Psoas muscle (tissue), 8 donors: ENCODE measurements around the gene SP7. TPM values are rescaled to one million over a fixed set of nuclear protein-coding genes. Genes with fewer than 3 reads are reported as not detected.

Source experiments
- ATAC-seq, 4 donors: fragments of 200-7000 bp; cut with Tn5 transposase; one replicate each; pipeline ENCODE4 v1.9.1; 2020; ENCODE audit warnings: moderate library complexity in 3 of 4, mild to moderate bottlenecking in 2 of 4
- DNase-seq, 2 donors: peaks; one replicate each; pipeline ENCODE4 v3.0.0-alpha.2; 2020
- H3K27ac ChIP-seq: fragments of 200-600 bp; one replicate; pipeline ENCODE4 v1.8.0; 2022
- H3K27me3 ChIP-seq, 3 donors: fragments of 200-600 bp in 1 of 3; one replicate each; pipeline versions ENCODE4 v1.6.1 to v1.8.0; 2013 to 2022; ENCODE audit warnings: low read length in 2 of 3, mild to moderate bottlenecking in 2 of 3, moderate library complexity in 1 of 3; ENCODE audit not compliant: insufficient read depth in 3 of 3
- H3K36me3 ChIP-seq, 2 donors: fragments of 200-600 bp in 1 of 2; one replicate each; pipeline versions ENCODE4 v1.6.1 to v1.8.0; 2013 to 2022; ENCODE audit warnings: low read depth in 1 of 2, mild to moderate bottlenecking in 1 of 2, moderate library complexity in 1 of 2; ENCODE audit not compliant: insufficient read depth in 1 of 2
- H3K4me1 ChIP-seq: fragments of 200-600 bp; one replicate; pipeline ENCODE4 v1.8.0; 2022
- H3K4me3 ChIP-seq: fragments of 200-600 bp; one replicate; pipeline ENCODE4 v1.8.0; 2022; ENCODE audit warnings: mild to moderate bottlenecking
- H3K9me3 ChIP-seq: fragments of 200-600 bp; one replicate; pipeline ENCODE4 v1.8.0; 2022
- CTCF ChIP-seq: fragments of 200-600 bp; IDR thresholded peaks from one replicate; pipeline ENCODE4 v1.8.0; 2022; ENCODE audit warnings: antibody characterized with exemption
- WGBS, 3 donors: extraction: QIAGEN DNeasy Blood & Tissue Kit; methylation state at CpG; one replicate each; pipeline versions ENCODE4 v1.1.6 to v1.1.7; 2013; 5-methylcytosine and 5-hydroxymethylcytosine counted together
- intact Hi-C, 2 donors: fragments of 100-400 bp; cut with DNase I; formaldehyde crosslinking; loops; one replicate each; pipeline versions ENCODE4 v1.11.0 to v1.14.2; 2022
- polyA plus RNA-seq, 3 donors: library from polyadenylated mRNA; stranded (reverse); fragments of 200-250 nt; gene quantifications; one replicate each; pipeline ENCODE4 v1.2.3, GENCODE V29; 2013
- total RNA-seq, 4 donors: library from RNA; stranded (reverse); fragmentation: NEBNext Ultra II Directional in 2 of 4; extraction: Animal tissue kit (Norgen Biotek cat#: 25700) in 2 of 4; gene quantifications; one replicate each; pipeline versions ENCODE4 v1.2.1 to v1.2.4, GENCODE V29; 2021 to 2023
- donor health status: healthy with polysubstance abuse.
- donor health status: DM: no; HTN: no; CAD: no; lungs with moderate emphysema.
- donor health status: Bipolar disorder and iron deficiency.
- donor health status: healthy.
- donor health status: DM: yes; HTN: yes; CAD: no.
- donor health status: DM: no; HTN: no; CAD: no.
- donor health status: DM: no; HTN: no; CAD: no.
- donor health status: DM: yes; HTN: yes; CAD: no.

The SP7 gene
- total and polyA plus RNA-seq, 7 donors, result not detected

- TF ChIP-seq CTCF, result no peak
- Histone ChIP-seq H3K27me3 (no peaks in the 10 kb centered on the region), H3K9me3 (no peaks in the 10 kb centered on the region), H3K4me3 (peak overlapping the region; percentile 88), H3K27ac (peak overlapping the region; percentile 95), H3K36me3 (no peaks in the 10 kb centered on the region), H3K4me1 (peaks cover 18% of the 10 kb centered on the region)
- ATAC-seq (peak in 3 of 4 donors; percentile 39 to 54 (median 42)), DNase-seq (peak; percentile 53 to 74)
- intact Hi-C loops, result loop anchor here in 1 of 2 donors (2.0 kb wide), 2 partner anchors 19 to 175 kb away; partner anchors contain the start of gene TARBP2
- WGBS, 3 donors, result 0 to 1% (median 1%) methylated on average over 34 to 50 of the region's 50 CpGs
Measured at GRCh38 chr12:53325511-53326061, 10.6 kb downstream of the SP7 start.

- H3K36me3 ChIP-seq, result peaks cover 0 to under 1% of the 10 kb centered on the region in 2 donors
- peak; percentile 94 to 97 for DNase-seq
- ATAC-seq, result peak; percentile 81 to 83 (median 82)
- intact Hi-C loops, result loop anchor here in 1 of 2 donors (2.0 kb wide), 1 partner anchor 176 kb away; the partner anchor contains the start of gene TARBP2
- no peaks in the 10 kb centered on the region for H3K27me3 ChIP-seq
- WGBS, 3 donors, result 0% methylated on average over 55 to 69 of the region's 69 CpGs
- H3K27ac ChIP-seq, result peak overlapping the region; percentile 95
- TF ChIP-seq CTCF, result peak; percentile 78
- H3K4me1 ChIP-seq, result peaks cover 24% of the 10 kb centered on the region
- H3K4me3 ChIP-seq, result peak overlapping the region; percentile 88
- no peaks in the 10 kb centered on the region for H3K9me3 ChIP-seq
Measured at GRCh38 chr12:53324779-53325510, 11.2 kb downstream of the SP7 start.

- peak overlapping the region; percentile 95 for H3K27ac ChIP-seq
- H3K4me3 ChIP-seq, result peak overlapping the region; percentile 88
- WGBS, 3 donors, result 37 to 42% (median 39%) methylated on average over 28 of the region's 28 CpGs
- peaks cover 0 to 8% of the 10 kb centered on the region in 2 donors for H3K36me3 ChIP-seq
- H3K27me3 ChIP-seq, result no peaks in the 10 kb centered on the region
- H3K4me1 ChIP-seq, result peaks cover 26% of the 10 kb centered on the region
- DNase-seq (peak in 1 of 2 donors; percentile 52), ATAC-seq (no peak)
- TF ChIP-seq CTCF, result no peak
- intact Hi-C loops, result loop anchor here in 1 of 2 donors (2.0 kb wide), 1 partner anchor 177 kb away; the partner anchor contains the start of gene TARBP2
- H3K9me3 ChIP-seq, result no peaks in the 10 kb centered on the region
Measured at GRCh38 chr12:53324113-53324778, 11.9 kb downstream of the SP7 start.

GRCh38 chr12:53320352-53321195 is 15.6 kb downstream of the SP7 start:
- DNase-seq, result no peak
- peak overlapping the region; percentile 85 for H3K4me3 ChIP-seq
- WGBS, 3 donors, result 31 to 36% (median 31%) methylated on average over 10 of the region's 10 CpGs
- H3K4me1 ChIP-seq, result peaks cover 26% of the 10 kb centered on the region
- no peak for TF ChIP-seq CTCF
- ATAC-seq, result no peak
- intact Hi-C loops, result loop anchor here in 1 of 2 donors (2.0 kb wide), 1 partner anchor 22 kb away; the partner anchor contains the start of gene MYG1
- H3K36me3 ChIP-seq, result peaks cover 0 to 40% of the 10 kb centered on the region in 2 donors
- H3K27me3 ChIP-seq, result no peaks in the 10 kb centered on the region
- peak overlapping the region; percentile 93 for H3K27ac ChIP-seq
- no peaks in the 10 kb centered on the region for H3K9me3 ChIP-seq
